Measurements from ENCODE around the gene SNX30. TPM values are rescaled to one million over a fixed set of nuclear protein-coding genes. Genes with fewer than 3 reads are reported as not detected.

The SNX30 gene
- total RNA-seq, 1 donor from 2014 or later = 22.5 TPM

- TF ChIP-seq CTCF (IDR thresholded peaks at IDR 0.05; ENCODE audit: insufficient read depth, low read length, poor library complexity, severe bottlenecking) = no peak
- DNase-seq (ENCODE audit: low read depth) = no peak
- Histone ChIP-seq H3K4me3 (ENCODE audit: low read depth, low read length) (no peak overlapping the region), H3K27me3 (ENCODE audit: control insufficient read depth, insufficient read depth, low read length) (no peaks in the 10 kb centered on the region), H3K36me3 (ENCODE audit: control insufficient read depth, insufficient read depth, low read length) (no peaks in the 10 kb centered on the region)
These were observed 21.0 kb downstream of the SNX30 start for GRCh38 chr9:112771359-112772214.

GRCh38 chr9:112772215-112772509, 21.6 kb downstream of the SNX30 start:
- H3K27me3 ChIP-seq (ENCODE audit: control insufficient read depth, insufficient read depth, low read length) = no peaks in the 10 kb centered on the region
- no peak overlapping the region for H3K4me3 ChIP-seq (ENCODE audit: low read depth, low read length)
- H3K36me3 ChIP-seq (ENCODE audit: control insufficient read depth, insufficient read depth, low read length) = no peaks in the 10 kb centered on the region
- TF ChIP-seq CTCF (IDR thresholded peaks at IDR 0.05; ENCODE audit: insufficient read depth, low read length, poor library complexity, severe bottlenecking) = no peak
- DNase-seq (ENCODE audit: low read depth) = no peak

GRCh38 chr9:112772551-112772950, 22.0 kb downstream of the SNX30 start:
- H3K27me3 ChIP-seq (ENCODE audit: control insufficient read depth, insufficient read depth, low read length) = no peaks in the 10 kb centered on the region
- no peaks in the 10 kb centered on the region for H3K36me3 ChIP-seq (ENCODE audit: control insufficient read depth, insufficient read depth, low read length)
- no peak for TF ChIP-seq CTCF (IDR thresholded peaks at IDR 0.05; ENCODE audit: insufficient read depth, low read length, poor library complexity, severe bottlenecking)
- DNase-seq (ENCODE audit: low read depth) = no peak
- no peak overlapping the region for H3K4me3 ChIP-seq (ENCODE audit: low read depth, low read length)

- no peak for DNase-seq (ENCODE audit: low read depth)
- no peak for TF ChIP-seq CTCF (IDR thresholded peaks at IDR 0.05; ENCODE audit: insufficient read depth, low read length, poor library complexity, severe bottlenecking)
- no peaks in the 10 kb centered on the region for H3K27me3 ChIP-seq (ENCODE audit: control insufficient read depth, insufficient read depth, low read length)
- no peak overlapping the region for H3K4me3 ChIP-seq (ENCODE audit: low read depth, low read length)
- no peaks in the 10 kb centered on the region for H3K36me3 ChIP-seq (ENCODE audit: control insufficient read depth, insufficient read depth, low read length)
These were observed 23.7 kb downstream of the SNX30 start for GRCh38 chr9:112774006-112774996.

GRCh38 chr9:112777914-112778313, 27.4 kb downstream of the SNX30 start:
- Histone ChIP-seq H3K27me3 (ENCODE audit: control insufficient read depth, insufficient read depth, low read length) (no peaks in the 10 kb centered on the region), H3K4me3 (ENCODE audit: low read depth, low read length) (no peak overlapping the region), H3K36me3 (ENCODE audit: control insufficient read depth, insufficient read depth, low read length) (no peaks in the 10 kb centered on the region)
- TF ChIP-seq CTCF (IDR thresholded peaks at IDR 0.05; ENCODE audit: insufficient read depth, low read length, poor library complexity, severe bottlenecking) = no peak
- peak; percentile 57 for DNase-seq (ENCODE audit: low read depth)
